ENCODE results near the gene RGS7.

The RGS7 gene

DNA sequence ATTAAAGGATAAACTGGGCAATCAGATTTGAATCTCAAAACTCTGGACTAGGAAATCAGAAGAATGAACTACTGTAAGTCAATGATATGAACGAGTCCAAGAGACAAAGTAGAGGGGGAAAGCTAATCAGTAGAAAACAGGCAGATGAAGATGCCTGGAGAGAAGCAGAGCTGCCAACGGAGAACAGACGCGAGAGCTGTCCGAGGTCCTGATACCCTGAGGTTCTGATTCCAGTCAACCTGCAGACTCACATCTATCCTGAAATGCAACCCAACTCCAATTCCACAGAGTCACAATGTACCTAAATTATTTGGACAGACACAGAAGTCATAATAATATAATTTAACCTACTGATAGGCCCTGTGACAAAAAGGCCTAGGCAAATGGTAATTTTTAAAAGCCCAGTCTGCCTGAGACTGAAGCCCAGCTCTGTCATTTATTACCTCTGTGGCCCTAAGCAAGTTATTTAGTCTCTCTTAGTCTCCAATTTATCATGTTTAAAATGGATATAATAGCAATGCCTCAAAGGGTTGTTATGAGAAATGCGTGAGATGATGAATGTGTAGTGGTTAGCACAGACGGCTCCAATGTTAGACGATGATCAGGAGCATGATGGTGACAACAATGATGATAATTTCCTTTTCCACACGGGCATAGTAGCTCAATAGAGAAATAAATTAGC, 33.4 kb downstream of the RGS7 start:
- no peak for DNase-seq (ENCODE audit: low read depth)
- H3K4me3 ChIP-seq (ENCODE audit: control insufficient read depth, low read depth, low read length): no peak overlapping the region
- TF ChIP-seq, protein P1, sequence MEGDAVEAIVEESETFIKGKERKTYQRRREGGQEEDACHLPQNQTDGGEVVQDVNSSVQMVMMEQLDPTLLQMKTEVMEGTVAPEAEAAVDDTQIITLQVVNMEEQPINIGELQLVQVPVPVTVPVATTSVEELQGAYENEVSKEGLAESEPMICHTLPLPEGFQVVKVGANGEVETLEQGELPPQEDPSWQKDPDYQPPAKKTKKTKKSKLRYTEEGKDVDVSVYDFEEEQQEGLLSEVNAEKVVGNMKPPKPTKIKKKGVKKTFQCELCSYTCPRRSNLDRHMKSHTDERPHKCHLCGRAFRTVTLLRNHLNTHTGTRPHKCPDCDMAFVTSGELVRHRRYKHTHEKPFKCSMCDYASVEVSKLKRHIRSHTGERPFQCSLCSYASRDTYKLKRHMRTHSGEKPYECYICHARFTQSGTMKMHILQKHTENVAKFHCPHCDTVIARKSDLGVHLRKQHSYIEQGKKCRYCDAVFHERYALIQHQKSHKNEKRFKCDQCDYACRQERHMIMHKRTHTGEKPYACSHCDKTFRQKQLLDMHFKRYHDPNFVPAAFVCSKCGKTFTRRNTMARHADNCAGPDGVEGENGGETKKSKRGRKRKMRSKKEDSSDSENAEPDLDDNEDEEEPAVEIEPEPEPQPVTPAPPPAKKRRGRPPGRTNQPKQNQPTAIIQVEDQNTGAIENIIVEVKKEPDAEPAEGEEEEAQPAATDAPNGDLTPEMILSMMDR (IDR thresholded peaks at IDR 0.05; ENCODE audit: control insufficient read depth, insufficient read depth, low read depth, low read length, missing control alignments): no peak

DNA sequence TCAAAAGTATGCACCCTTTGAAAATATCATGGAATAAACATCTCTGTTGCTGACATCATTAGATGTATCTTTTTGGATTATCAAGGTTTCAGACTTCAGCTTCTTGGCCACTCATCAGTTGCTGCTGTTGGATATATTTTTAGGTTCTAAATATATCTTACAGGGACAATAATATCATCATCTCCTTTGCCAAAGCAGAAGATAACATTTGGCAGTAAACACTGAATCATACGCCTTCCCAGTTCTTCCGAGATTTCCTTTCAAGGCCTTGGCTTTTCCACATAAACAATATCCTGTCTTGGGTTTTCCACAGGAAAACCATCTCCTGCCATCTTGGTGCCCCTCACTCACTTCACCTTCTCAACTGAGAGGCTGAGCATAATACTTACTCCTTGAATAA, 39.3 kb downstream of the RGS7 start:
- no peak for DNase-seq (ENCODE audit: low read depth)
- TF ChIP-seq, protein P1 (IDR thresholded peaks at IDR 0.05; ENCODE audit: control insufficient read depth, insufficient read depth, low read depth, low read length, missing control alignments): no peak
- H3K4me3 ChIP-seq (ENCODE audit: control insufficient read depth, low read depth, low read length): no peak overlapping the region

DNA sequence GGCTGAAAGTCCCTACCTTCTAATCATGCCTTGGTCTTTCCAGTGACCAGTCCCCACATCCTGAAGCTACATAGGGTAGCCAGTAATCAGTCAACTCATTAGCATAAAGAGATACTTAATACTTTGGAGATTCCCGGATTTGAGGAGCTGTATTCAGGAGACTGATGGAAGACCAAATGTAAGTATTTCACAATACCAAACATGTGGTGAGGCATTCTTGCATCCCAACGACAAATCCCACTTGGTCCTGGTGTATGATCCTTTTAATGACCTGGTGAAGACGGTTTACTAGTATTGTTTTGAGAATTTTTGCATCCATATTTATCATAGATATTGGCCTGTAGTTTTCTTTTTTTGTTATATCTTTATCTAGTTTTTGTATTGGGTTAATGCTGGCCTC, 40.6 kb downstream of the RGS7 start:
- DNase-seq (ENCODE audit: low read depth): no peak
- TF ChIP-seq, protein P1 (IDR thresholded peaks at IDR 0.05; ENCODE audit: control insufficient read depth, insufficient read depth, low read depth, low read length, missing control alignments): no peak
- H3K4me3 ChIP-seq (ENCODE audit: control insufficient read depth, low read depth, low read length): no peak overlapping the region

DNA sequence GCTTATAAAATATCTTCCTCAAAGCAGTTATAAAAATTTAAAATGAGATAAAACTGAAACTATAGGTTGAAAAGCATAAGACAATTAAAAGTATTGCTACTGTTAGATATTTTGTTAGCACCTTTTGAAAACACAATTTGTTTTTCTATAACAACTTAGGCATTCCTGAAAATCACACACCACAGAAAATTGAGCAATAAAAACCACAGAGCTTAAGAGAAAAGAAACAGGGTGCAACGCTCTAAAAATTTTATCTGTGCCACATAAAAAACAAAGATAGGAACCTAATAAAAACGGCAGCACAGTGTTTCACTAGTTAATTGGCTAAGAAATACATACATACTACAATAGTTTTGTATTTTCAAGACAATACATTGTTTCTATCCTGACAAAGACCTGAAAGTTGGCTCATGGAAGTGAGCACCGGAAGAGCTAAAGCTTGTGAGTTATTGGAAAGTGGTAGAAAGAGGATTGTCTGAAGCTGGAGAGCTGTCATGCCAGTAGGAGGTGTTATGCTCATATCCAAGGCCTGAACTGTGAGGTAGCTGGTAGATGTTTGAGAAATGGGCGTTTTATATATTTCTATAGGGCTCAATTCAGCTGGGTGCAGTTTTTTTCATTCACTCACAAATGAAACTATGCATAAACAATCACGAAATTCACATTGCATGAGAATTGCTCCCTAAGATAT, 45.8 kb downstream of the RGS7 start:
- H3K4me3 ChIP-seq (ENCODE audit: control insufficient read depth, low read depth, low read length): no peak overlapping the region
- TF ChIP-seq, protein P1 (IDR thresholded peaks at IDR 0.05; ENCODE audit: control insufficient read depth, insufficient read depth, low read depth, low read length, missing control alignments): peak; percentile 42
- DNase-seq (ENCODE audit: low read depth): no peak

DNA sequence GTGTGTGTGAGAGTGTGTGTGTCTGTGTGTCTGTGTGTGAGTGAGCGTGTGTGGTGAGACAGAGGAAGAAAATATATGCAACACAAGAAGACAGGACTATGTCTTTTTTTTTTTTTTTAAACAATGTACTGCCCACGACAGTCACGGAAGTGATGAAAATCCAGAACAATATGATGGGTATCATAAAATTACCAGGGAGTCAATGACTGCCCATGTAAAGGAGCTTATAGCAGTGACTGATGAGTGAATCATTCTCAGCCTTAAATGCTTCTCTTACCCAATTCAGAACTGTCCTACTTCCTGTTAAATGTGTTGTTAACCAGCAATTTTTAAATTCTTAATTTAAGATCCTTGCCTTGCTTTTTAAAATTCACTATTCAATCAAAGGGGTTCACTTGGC, 46.6 kb downstream of the RGS7 start:
- no peak overlapping the region for H3K4me3 ChIP-seq (ENCODE audit: control insufficient read depth, low read depth, low read length)
- TF ChIP-seq, protein P1 (IDR thresholded peaks at IDR 0.05; ENCODE audit: control insufficient read depth, insufficient read depth, low read depth, low read length, missing control alignments): no peak
- DNase-seq (ENCODE audit: low read depth): peak; percentile 61

DNA sequence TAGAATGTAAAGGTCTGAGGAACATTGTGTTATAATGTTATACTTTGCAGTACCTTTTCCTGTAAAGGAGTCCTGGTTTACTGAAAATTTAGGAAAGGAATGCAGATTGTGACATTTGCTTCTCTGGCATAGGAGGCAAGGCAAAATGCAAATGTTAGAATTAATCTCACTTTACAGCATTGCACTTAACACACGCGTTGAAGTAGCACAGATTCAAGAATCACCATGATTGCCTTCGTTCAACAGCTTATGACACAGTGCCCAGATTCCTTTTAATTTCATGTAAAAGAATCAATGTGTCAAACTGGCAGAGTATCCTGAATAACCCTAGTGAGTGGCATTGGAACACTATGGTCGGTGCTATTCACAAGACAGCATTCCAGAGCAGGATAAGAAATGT, 47.4 kb downstream of the RGS7 start:
- DNase-seq (ENCODE audit: low read depth): no peak
- H3K4me3 ChIP-seq (ENCODE audit: control insufficient read depth, low read depth, low read length): no peak overlapping the region
- TF ChIP-seq, protein P1 (IDR thresholded peaks at IDR 0.05; ENCODE audit: control insufficient read depth, insufficient read depth, low read depth, low read length, missing control alignments): no peak

All from AG09309 (cell line).